Measurements from ENCODE around the gene UQCRC1. TPM values are rescaled to one million over a fixed set of nuclear protein-coding genes. Genes with fewer than 3 reads are reported as not detected.
A peak's percentile ranks its signal among the peaks of the same experiment; 100 is the strongest.

UQCRC1 gene
- total and polyA plus RNA-seq, 7 donors = 199 to 828 (median 241) TPM

DNA sequence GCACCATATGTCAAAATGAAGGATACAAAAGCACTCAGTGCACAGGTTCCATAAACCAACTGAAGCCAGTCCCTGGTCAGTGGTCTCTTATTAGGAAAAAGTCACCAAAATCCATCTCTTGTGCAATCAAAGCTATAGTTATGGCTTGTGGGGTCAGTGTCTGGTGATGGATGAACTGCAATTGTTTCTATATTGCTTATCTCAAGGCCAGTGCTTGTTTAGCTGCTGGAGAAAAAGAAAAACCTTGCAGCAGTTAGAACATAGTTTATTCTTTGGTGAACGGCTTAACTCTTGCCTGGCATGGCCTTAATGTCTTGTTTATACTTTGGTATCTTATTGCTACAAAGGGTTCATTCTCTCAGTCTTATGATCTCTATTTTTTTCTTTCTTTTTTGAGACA is 2.9 kb upstream of the UQCRC1 start:
- TF ChIP-seq, protein P1, sequence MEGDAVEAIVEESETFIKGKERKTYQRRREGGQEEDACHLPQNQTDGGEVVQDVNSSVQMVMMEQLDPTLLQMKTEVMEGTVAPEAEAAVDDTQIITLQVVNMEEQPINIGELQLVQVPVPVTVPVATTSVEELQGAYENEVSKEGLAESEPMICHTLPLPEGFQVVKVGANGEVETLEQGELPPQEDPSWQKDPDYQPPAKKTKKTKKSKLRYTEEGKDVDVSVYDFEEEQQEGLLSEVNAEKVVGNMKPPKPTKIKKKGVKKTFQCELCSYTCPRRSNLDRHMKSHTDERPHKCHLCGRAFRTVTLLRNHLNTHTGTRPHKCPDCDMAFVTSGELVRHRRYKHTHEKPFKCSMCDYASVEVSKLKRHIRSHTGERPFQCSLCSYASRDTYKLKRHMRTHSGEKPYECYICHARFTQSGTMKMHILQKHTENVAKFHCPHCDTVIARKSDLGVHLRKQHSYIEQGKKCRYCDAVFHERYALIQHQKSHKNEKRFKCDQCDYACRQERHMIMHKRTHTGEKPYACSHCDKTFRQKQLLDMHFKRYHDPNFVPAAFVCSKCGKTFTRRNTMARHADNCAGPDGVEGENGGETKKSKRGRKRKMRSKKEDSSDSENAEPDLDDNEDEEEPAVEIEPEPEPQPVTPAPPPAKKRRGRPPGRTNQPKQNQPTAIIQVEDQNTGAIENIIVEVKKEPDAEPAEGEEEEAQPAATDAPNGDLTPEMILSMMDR (IDR thresholded peaks at IDR 0.05) = no peak
- TF ChIP-seq EP300 (IDR thresholded peaks at IDR 0.05) (no peak), POLR2AphosphoS5 (IDR thresholded peaks at IDR 0.05) (no peak), POLR2A (IDR thresholded peaks at IDR 0.05) (no peak)
- WGBS, 2 donors = 30 to 59% methylated on average over 1 of the region's 1 CpG
- peaks cover 0 to 22% (median 15%) of the 10 kb centered on the region in 4 donors for H3K4me1 ChIP-seq
- no peak for DNase-seq
- H3K4me3 ChIP-seq = no peak overlapping the region
- intact Hi-C loops (cut with DNase I) = no loop called here
- H3K27me3 ChIP-seq = no peaks in the 10 kb centered on the region
- peaks cover 0 to 6% (median 0%) of the 10 kb centered on the region in 4 donors for H3K36me3 ChIP-seq
- H3K9me3 ChIP-seq = peaks cover 0 to 5% (median 2%) of the 10 kb centered on the region in 4 donors
- H3K27ac ChIP-seq = no peak overlapping the region

DNA sequence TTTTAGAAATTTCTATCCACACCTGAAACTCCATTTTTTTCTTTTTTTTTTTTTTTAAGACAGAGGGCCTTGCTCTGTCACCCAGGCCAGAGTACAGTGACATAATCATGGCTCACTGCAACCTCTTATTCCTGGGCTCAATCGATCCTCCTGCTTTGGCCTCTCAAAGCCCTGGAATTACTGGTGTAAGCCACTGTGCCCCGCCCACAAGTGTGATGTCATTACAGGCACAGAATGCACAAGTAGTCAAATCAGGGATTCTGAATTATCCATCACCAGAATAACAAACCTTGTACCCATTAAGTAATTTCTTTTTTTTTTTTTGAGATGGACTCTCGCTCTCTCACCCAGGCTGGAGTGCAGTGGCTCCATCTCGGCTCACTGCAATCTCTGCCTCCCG is 1.9 kb downstream of the UQCRC1 start:
- Histone ChIP-seq H3K27ac (no peak overlapping the region), H3K27me3 (no peaks in the 10 kb centered on the region), H3K36me3 (peaks cover 29 to 53% (median 38%) of the 10 kb centered on the region in 4 donors), H3K4me1 (peaks cover 0 to 22% (median 15%) of the 10 kb centered on the region in 4 donors), H3K4me3 (no peak overlapping the region), H3K9me3 (no peaks in the 10 kb centered on the region)
- intact Hi-C loops (cut with DNase I) = loop anchor here (5.0 kb wide), 1 partner anchor 75 kb away; no protein-coding TSS in a partner anchor
- no peak for DNase-seq
- TF ChIP-seq EP300 (IDR thresholded peaks at IDR 0.05) (no peak), POLR2A (IDR thresholded peaks at IDR 0.05) (no peak), POLR2AphosphoS5 (IDR thresholded peaks at IDR 0.05) (no peak)
- TF ChIP-seq, protein P1 (IDR thresholded peaks at IDR 0.05) = no peak
- WGBS, 2 donors = 90 to 96% methylated on average over 5 of the region's 5 CpGs

DNA sequence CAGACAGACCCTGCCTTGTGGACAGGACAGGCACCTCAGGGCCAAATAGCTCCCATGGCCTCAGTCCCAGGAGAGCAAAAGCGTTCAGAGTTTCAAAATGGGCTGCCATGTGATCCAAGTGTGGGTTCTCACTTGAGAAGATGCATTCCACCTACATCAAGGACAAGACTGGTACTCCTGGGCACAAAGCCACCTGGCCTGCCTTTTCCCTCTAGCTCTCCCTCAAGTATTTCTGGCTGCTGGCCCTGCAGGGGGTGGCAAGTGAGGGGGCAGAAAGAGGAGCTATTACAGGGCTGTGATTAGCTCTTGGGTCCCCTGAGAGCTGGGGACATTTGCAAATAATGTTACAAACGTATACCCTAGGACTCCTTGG is 7.8 kb downstream of the UQCRC1 start:
- no peak for DNase-seq
- H3K4me1 ChIP-seq = peaks cover 0 to 28% (median 20%) of the 10 kb centered on the region in 4 donors
- no peak overlapping the region for H3K4me3 ChIP-seq
- H3K27ac ChIP-seq = no peak overlapping the region
- H3K36me3 ChIP-seq = peaks cover 52 to 82% (median 69%) of the 10 kb centered on the region in 4 donors
- WGBS, 2 donors = 70 to 88% methylated on average over 2 of the region's 2 CpGs
- no peaks in the 10 kb centered on the region for H3K27me3 ChIP-seq
- no peaks in the 10 kb centered on the region for H3K9me3 ChIP-seq
- intact Hi-C loops (cut with DNase I) = no loop called here
- TF ChIP-seq POLR2AphosphoS5 (IDR thresholded peaks at IDR 0.05) (no peak), EP300 (IDR thresholded peaks at IDR 0.05) (no peak), POLR2A (IDR thresholded peaks at IDR 0.05) (no peak)
- TF ChIP-seq, protein P1 (IDR thresholded peaks at IDR 0.05) = no peak

GRCh38 chr3:48600711-48601621 is 8.5 kb downstream of the UQCRC1 start:
- no peak overlapping the region for H3K4me3 ChIP-seq
- no peak for DNase-seq
- no peaks in the 10 kb centered on the region for H3K27me3 ChIP-seq
- H3K9me3 ChIP-seq = no peaks in the 10 kb centered on the region
- peaks cover 52 to 75% (median 67%) of the 10 kb centered on the region in 4 donors for H3K36me3 ChIP-seq
- intact Hi-C loops (cut with DNase I) = no loop called here
- WGBS, 2 donors = 94 to 95% methylated on average over 19 of the region's 19 CpGs
- TF ChIP-seq POLR2A (IDR thresholded peaks at IDR 0.05) = no peak
- no peak for TF ChIP-seq POLR2AphosphoS5 (IDR thresholded peaks at IDR 0.05)
- H3K27ac ChIP-seq = peak overlapping the region in 1 of 4 donors; percentile 19
- peaks cover 0 to 29% (median 21%) of the 10 kb centered on the region in 4 donors for H3K4me1 ChIP-seq

DNA sequence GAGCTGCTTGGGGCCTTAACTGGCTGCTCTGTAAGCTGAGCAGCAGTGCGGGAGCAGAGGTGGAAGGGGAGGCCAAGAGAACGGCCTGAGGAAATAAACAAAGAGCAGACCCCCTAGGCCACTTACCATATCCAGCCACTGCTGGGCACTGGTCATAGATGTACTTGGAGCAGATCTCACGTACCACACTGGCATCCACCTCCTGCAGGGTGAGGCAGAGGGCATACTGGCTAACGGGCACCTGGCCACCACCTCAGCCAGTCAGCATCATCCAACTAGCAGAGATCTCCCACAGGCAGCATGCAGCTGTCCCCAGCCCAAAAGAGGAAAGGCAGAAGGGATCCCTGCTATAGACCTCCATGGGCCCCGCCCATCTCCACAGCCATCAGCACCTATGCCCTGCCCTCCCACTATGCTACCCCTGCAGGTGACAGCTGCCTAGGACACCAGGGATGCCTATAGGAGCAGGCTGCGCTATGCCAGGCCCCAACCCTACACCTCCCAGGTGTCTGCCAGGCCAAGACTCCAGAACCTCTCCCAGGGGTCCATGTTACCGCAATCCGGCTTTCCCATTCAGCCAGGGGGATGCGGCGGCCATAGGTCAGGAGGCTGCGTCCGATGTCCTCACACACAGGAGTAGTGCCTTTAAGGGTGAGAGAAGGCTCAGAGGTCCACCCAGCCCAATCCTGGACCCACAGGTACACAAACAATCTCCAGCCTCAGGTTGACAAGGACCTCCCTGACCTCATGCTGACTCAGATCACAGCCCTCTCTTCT is 9.7 kb downstream of the UQCRC1 start:
- peaks cover 0 to 3% (median 0%) of the 10 kb centered on the region in 3 donors for H3K27me3 ChIP-seq
- DNase-seq = no peak
- intact Hi-C loops (cut with DNase I) = no loop called here

More for the DNA sequence above, 9.7 kb downstream of the UQCRC1 start:
- TF ChIP-seq POLR2A (IDR thresholded peaks at IDR 0.05) (no peak), POLR2AphosphoS5 (IDR thresholded peaks at IDR 0.05) (no peak), EP300 (IDR thresholded peaks at IDR 0.05) (no peak)
- TF ChIP-seq, protein P1 (IDR thresholded peaks at IDR 0.05) = no peak
- no peak overlapping the region for H3K4me3 ChIP-seq
- 95 to 96% methylated on average over 12 of the region's 12 CpGs for WGBS, 2 donors
- H3K4me1 ChIP-seq = peaks cover 0 to 42% (median 33%) of the 10 kb centered on the region in 4 donors
- peaks cover 45 to 63% (median 55%) of the 10 kb centered on the region in 4 donors for H3K36me3 ChIP-seq
- H3K27ac ChIP-seq = peak overlapping the region; percentile 56 to 89 (median 80)
- H3K9me3 ChIP-seq = no peaks in the 10 kb centered on the region

All from sigmoid colon (tissue), 7 donors.